SK-N-SH (cell line): ENCODE measurements around the gene PDLIM5. TPM values are rescaled to one million over a fixed set of nuclear protein-coding genes. Genes with fewer than 3 reads are reported as not detected.

Experiments used
- CTCF ChIA-PET: fragments of 300-600, 350-600 bp; formaldehyde crosslinking; extraction: SDS; loops from one replicate; lab custom pipeline; 2021; lab: Yijun Ruan, JAX
- POLR2A ChIA-PET: fragments of 350-600 bp; sonication (Branson Sonifier 250); formaldehyde crosslinking; extraction: SDS; loops from one replicate; lab custom pipeline; 2020; ENCODE audit warnings: antibody characterized with exemption, inconsistent platforms; lab: Yijun Ruan, JAX
- DNase-seq: peaks from one replicate; pipeline ENCODE4 v3.0.0; 2012
- H2AFZ ChIP-seq: fragments of 200-600 bp; sonication (generic); 2 replicates; pipeline ENCODE4 v1.8.1; 2016; ENCODE audit warnings: antibody characterized with exemption, mild to moderate bottlenecking, low read depth
- H3F3A ChIP-seq: fragments of 200-600 bp; sonication (generic); replicated peaks from 2 replicates; pipeline ENCODE3; 2016; ENCODE audit warnings: antibody characterized with exemption, mild to moderate bottlenecking; ENCODE audit not compliant: insufficient read depth
- H3K27ac ChIP-seq, 2 experiments: fragments of 200-500 bp in 1 of 2; fragments of 200-600 bp in 1 of 2; sonication (Bioruptor generic) in 1 of 2; sonication (generic), shearing (Covaris generic) in 1 of 2; 2 replicates each; pipeline versions ENCODE4 v1.5.1 to v1.6.1; 2014 to 2016; ENCODE audit warnings: low read depth in 2 of 2, inconsistent platforms in 1 of 2, low read length in 1 of 2, mild to moderate bottlenecking in 1 of 2, mixed read lengths in 1 of 2
- H3K27me3 ChIP-seq: fragments of 200-600 bp; sonication (generic), shearing (Covaris generic); 2 replicates; pipeline ENCODE4 v1.6.1; 2016; ENCODE audit warnings: mixed run types; ENCODE audit not compliant: insufficient read depth
- H3K36me3 ChIP-seq, 2 experiments: fragments of 200-500 bp in 1 of 2; fragments of 200-600 bp in 1 of 2; sonication (Bioruptor generic) in 1 of 2; sonication (generic) in 1 of 2; replicated peaks in 1 of 2; 2 replicates each; pipeline versions ENCODE3 to v1.5.1; 2014 to 2016; ENCODE audit warnings: low read length in 1 of 2, mild to moderate bottlenecking in 1 of 2; ENCODE audit not compliant: insufficient read depth in 2 of 2, control insufficient read depth in 1 of 2
- H3K4me1 ChIP-seq, 2 experiments: fragments of 200-500 bp in 1 of 2; fragments of 200-600 bp in 1 of 2; sonication (Bioruptor generic) in 1 of 2; sonication (generic), shearing (Covaris generic) in 1 of 2; 2 replicates each; pipeline versions ENCODE4 v1.5.1 to v1.6.1; 2014 to 2016; ENCODE audit warnings: low read depth in 1 of 2, low read length in 1 of 2, mixed run types in 1 of 2; ENCODE audit not compliant: insufficient read depth in 2 of 2, control insufficient read depth in 1 of 2
- H3K4me2 ChIP-seq: fragments of 200-600 bp; sonication (generic), shearing (Covaris generic); 2 replicates; pipeline ENCODE4 v1.6.1; 2017; ENCODE audit warnings: mixed run types
- H3K4me3 ChIP-seq, 2 experiments: fragments of 200-500 bp in 1 of 2; fragments of 200-600 bp in 1 of 2; sonication (Bioruptor generic) in 1 of 2; sonication (generic), shearing (Covaris generic) in 1 of 2; 2 replicates each; pipeline versions ENCODE4 v1.5.1 to v1.8.1; 2014 to 2016; ENCODE audit warnings: low read depth in 2 of 2, inconsistent platforms in 1 of 2, low read length in 1 of 2, mild to moderate bottlenecking in 1 of 2, mixed read lengths in 1 of 2, moderate library complexity in 1 of 2
- H3K79me2 ChIP-seq: fragments of 200-600 bp; sonication (generic); 2 replicates; pipeline ENCODE4 v1.8.1; 2017; ENCODE audit warnings: mild to moderate bottlenecking; ENCODE audit not compliant: insufficient read depth
- H3K9ac ChIP-seq: fragments of 200-600 bp; sonication (generic); 2 replicates; pipeline ENCODE4 v1.6.1; 2017; ENCODE audit warnings: mixed run types
- H3K9me2 ChIP-seq: fragments of 200-600 bp; sonication (generic); 2 replicates; pipeline ENCODE4 v1.6.1; 2017; ENCODE audit warnings: mixed run types
- H3K9me3 ChIP-seq: fragments of 200-600 bp; sonication (generic); 2 replicates; pipeline ENCODE4 v1.6.1; 2017; ENCODE audit warnings: mixed run types, mild to moderate bottlenecking, moderate library complexity
- H4K20me1 ChIP-seq: fragments of 200-600 bp; sonication (generic); 2 replicates; pipeline ENCODE4 v1.6.1; 2017; ENCODE audit warnings: mild to moderate bottlenecking, mixed run types; ENCODE audit not compliant: insufficient read depth
- CHD2 ChIP-seq: fragments of 150-350 bp; IDR thresholded peaks from 2 replicates; pipeline ENCODE4 v1.6.1; 2018; ENCODE audit warnings: low read length; ENCODE audit not compliant: partially characterized antibody
- ELF1 ChIP-seq: IDR thresholded peaks from 2 replicates; pipeline ENCODE4 v1.4.0; 2012
- EZH2phosphoT487 ChIP-seq: fragments of 200-600 bp; sonication (generic); IDR thresholded peaks from 2 replicates; pipeline ENCODE4 v1.6.1; 2017; ENCODE audit warnings: low read depth, mixed run types, mild to moderate bottlenecking, antibody characterized with exemption, moderate library complexity, borderline replicate concordance
- FOSL2 ChIP-seq: IDR thresholded peaks from 2 replicates; pipeline ENCODE4 v1.4.0; 2012; ENCODE audit warnings: low read depth, mild to moderate bottlenecking, moderate library complexity, borderline replicate concordance
- GATA2 ChIP-seq: sonication (generic); formaldehyde crosslinking; IDR thresholded peaks from 2 replicates; pipeline ENCODE4 v1.5.0; 2020; ENCODE audit warnings: mild to moderate bottlenecking, missing genetic modification reagents
- JUND ChIP-seq: IDR thresholded peaks from 2 replicates; pipeline ENCODE4 v1.4.0; 2012
- MAX ChIP-seq: IDR thresholded peaks from 2 replicates; pipeline ENCODE4 v1.4.0; 2012; ENCODE audit warnings: low read depth
- MEF2A ChIP-seq: IDR thresholded peaks from 2 replicates; pipeline ENCODE4 v1.4.0; 2012; ENCODE audit warnings: low read depth, borderline replicate concordance
- NFIC ChIP-seq: IDR thresholded peaks from 2 replicates; pipeline ENCODE4 v1.4.0; 2012; ENCODE audit warnings: borderline replicate concordance
- NRF1 ChIP-seq: IDR thresholded peaks from 2 replicates; pipeline ENCODE4 v1.6.1; 2012; ENCODE audit warnings: low read depth, mild to moderate bottlenecking, low read length
- PBX3 ChIP-seq: IDR thresholded peaks from 2 replicates; pipeline ENCODE4; 2012
- RXRA ChIP-seq: IDR thresholded peaks from 2 replicates; pipeline ENCODE4 v1.4.0; 2012; ENCODE audit warnings: low read depth, mild to moderate bottlenecking, borderline replicate concordance
- SMC3 ChIP-seq: IDR thresholded peaks from 2 replicates; pipeline ENCODE4 v1.6.1; 2012; ENCODE audit warnings: low read depth, low read length, improper control_type of control experiment
- TEAD4 ChIP-seq: IDR thresholded peaks from 2 replicates; pipeline ENCODE4 v1.4.0; 2012; ENCODE audit warnings: mild to moderate bottlenecking, borderline replicate concordance; ENCODE audit not compliant: insufficient read depth
- USF2 ChIP-seq: fragments of 150-350 bp; IDR thresholded peaks from 2 replicates; pipeline ENCODE4 v1.6.1; 2017; ENCODE audit warnings: antibody characterized with exemption, low read length, low read depth, borderline replicate concordance
- WGBS: methylation state at CpG from one replicate; pipeline ENCODE4 v1.1.6; 2017; ENCODE audit warnings: low lambda C conversion rate; 5-methylcytosine and 5-hydroxymethylcytosine counted together
- polyA plus RNA-seq, 3 experiments: library from polyadenylated mRNA; depleted of rRNA; stranded (reverse); fragments of >200 nt; gene quantifications; 2 replicates each; pipeline ENCODE4 v1.2.3, GENCODE V29; 2012

PDLIM5 gene
- polyA plus RNA-seq, 1 of the 3 experiments (the other 2 are of a cell fraction), result 36.7 TPM

- CTCF ChIA-PET, result interaction anchor here (0.6 to 2.2 kb wide), 3 partner anchors 10 to 164 kb away, joined by 3 to 5 read pairs (median 4); no protein-coding TSS in a partner anchor
- WGBS, result 87% methylated on average over 7 of the region's 7 CpGs
- DNase-seq, result no peak
These were observed 1.7 kb downstream of the PDLIM5 start for GRCh38 chr4:94453391-94453963.

GRCh38 chr4:94454405-94454804 is 2.7 kb downstream of the PDLIM5 start:
- H2AFZ ChIP-seq, result no peak overlapping the region
- no peaks in the 10 kb centered on the region for H3F3A ChIP-seq
- H4K20me1 ChIP-seq, result peaks cover 30% of the 10 kb centered on the region
- CTCF ChIA-PET, result no interaction called here
- H3K9me2 ChIP-seq, result no peaks in the 10 kb centered on the region
- DNase-seq, result no peak
- peak overlapping the region; percentile 86 for H3K4me2 ChIP-seq
- peak overlapping the region in 1 of 2 experiments; percentile 5; a peak in 1 of 4 replicates for H3K27ac ChIP-seq
- peaks cover 7 to 10% of the 10 kb centered on the region in 2 experiments; a peak in 3 of 4 replicates for H3K4me1 ChIP-seq
- H3K9me3 ChIP-seq, result no peaks in the 10 kb centered on the region
- H3K79me2 ChIP-seq, result peaks cover 77% of the 10 kb centered on the region
- TF ChIP-seq GATA2 (CRISPR knock-in tag) (no peak), TEAD4 (no peak), MEF2A (no peak), PBX3 (no peak), EZH2phosphoT487 (no peak), RXRA (no peak), NFIC (no peak), CHD2 (no peak), FOSL2 (no peak), MAX (no peak), ELF1 (no peak)
- no peaks in the 10 kb centered on the region for H3K27me3 ChIP-seq
- peaks cover 14 to 35% of the 10 kb centered on the region in 2 experiments for H3K36me3 ChIP-seq
- H3K9ac ChIP-seq, result peak overlapping the region; percentile 29; the same call in 1 of the 2 replicates
- WGBS, result 66% methylated on average over 2 of the region's 2 CpGs
- H3K4me3 ChIP-seq, result peak overlapping the region in 1 of 2 experiments; percentile 32; a peak in 1 of 4 replicates
- POLR2A ChIA-PET, result no interaction called here

More at GRCh38 chr4:94453391-94453963, 1.7 kb downstream of the PDLIM5 start:
- Histone ChIP-seq H4K20me1 (peaks cover 24% of the 10 kb centered on the region), H3K9me2 (no peaks in the 10 kb centered on the region), H3K79me2 (peaks cover 67% of the 10 kb centered on the region), H3K9ac (peak overlapping the region; percentile 85; the same call in 1 of the 2 replicates), H3K36me3 (peaks cover 14 to 30% of the 10 kb centered on the region in 2 experiments), H3K9me3 (no peaks in the 10 kb centered on the region), H3K4me2 (peak overlapping the region; percentile 86), H3K4me3 (peak overlapping the region; percentile 86 to 93; a peak in 3 of 4 replicates), H2AFZ (no peak overlapping the region), H3K27ac (peak overlapping the region; percentile 47 to 84; a peak in 3 of 4 replicates), H3F3A (no peaks in the 10 kb centered on the region), H3K27me3 (no peaks in the 10 kb centered on the region), H3K4me1 (peaks cover 7 to 12% of the 10 kb centered on the region in 2 experiments; a peak in 3 of 4 replicates)
- TF ChIP-seq JUND (no peak), USF2 (no peak), SMC3 (no peak), NRF1 (no peak), MEF2A (no peak), RXRA (no peak)
- POLR2A ChIA-PET, result no interaction called here
